ENCODE data around the gene FAM120AOS. TPM values are rescaled to one million over a fixed set of nuclear protein-coding genes. Genes with fewer than 3 reads are reported as not detected.

Gene FAM120AOS
- total and polyA plus RNA-seq, 2 experiments from 2014 or later, result 36.6 to 43.4 TPM

DNA sequence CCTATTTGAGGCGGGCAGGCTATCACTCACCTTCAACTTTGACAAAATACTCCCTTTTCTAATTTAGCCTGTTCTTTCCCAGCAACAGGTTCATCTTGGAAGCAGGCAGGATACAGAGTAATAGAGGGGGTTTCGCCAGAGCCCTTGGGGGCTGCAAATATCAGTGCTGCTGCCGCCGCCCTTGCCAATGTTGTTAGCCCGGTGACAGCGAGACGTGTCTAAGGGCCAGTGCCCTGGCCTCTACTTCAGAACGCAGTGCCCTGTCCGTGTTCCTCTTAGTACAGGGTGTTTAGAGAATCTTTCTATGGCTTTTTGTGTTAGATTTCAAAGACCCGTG, 703 bp downstream of the FAM120AOS start:
- H3K79me2 ChIP-seq (ENCODE audit: insufficient read depth), result peaks cover 77% of the 10 kb centered on the region
- DNase-seq, result peak; percentile 58
- peaks cover 23% of the 10 kb centered on the region for H3K4me1 ChIP-seq (ENCODE audit: insufficient read depth)
- H3K4me2 ChIP-seq (ENCODE audit: unreplicated experiment), result peak overlapping the region; percentile 93
- in situ Hi-C loops (cut with MboI), result no loop called here
- no peaks in the 10 kb centered on the region for H3K9me2 ChIP-seq (ENCODE audit: insufficient read depth)
- peaks cover 5% of the 10 kb centered on the region for H4K20me1 ChIP-seq (ENCODE audit: insufficient read depth)
- H3K27ac ChIP-seq, result peak overlapping the region; percentile 60
- peak overlapping the region; percentile 79 for H3K4me3 ChIP-seq
- WGBS, 2 experiments (ENCODE audit: low coverage in 1 of 2, low lambda C conversion rate in 2 of 2, missing lambda C conversion rate in 2 of 2), result 1% methylated on average over 10 of the region's 10 CpGs
- H3K9ac ChIP-seq, result peak overlapping the region; percentile 93
- peaks cover 17% of the 10 kb centered on the region for H3K36me3 ChIP-seq (ENCODE audit: low read depth)
- peaks cover 32% of the 10 kb centered on the region for H3F3A ChIP-seq (ENCODE audit: insufficient read depth)
- TF ChIP-seq EZH2phosphoT487 (IDR thresholded peaks at IDR 0.05; ENCODE audit: insufficient read depth, low read depth) (no peak), EZH2 (IDR thresholded peaks at IDR 0.05; ENCODE audit: insufficient read depth, poor library complexity, severe bottlenecking) (no peak)
- H3K9me3 ChIP-seq (ENCODE audit: low read depth), result no peaks in the 10 kb centered on the region
- H2AFZ ChIP-seq, result peak overlapping the region; percentile 64
- no peaks in the 10 kb centered on the region for H3K27me3 ChIP-seq (replicated peaks; ENCODE audit: insufficient read depth)

DNA sequence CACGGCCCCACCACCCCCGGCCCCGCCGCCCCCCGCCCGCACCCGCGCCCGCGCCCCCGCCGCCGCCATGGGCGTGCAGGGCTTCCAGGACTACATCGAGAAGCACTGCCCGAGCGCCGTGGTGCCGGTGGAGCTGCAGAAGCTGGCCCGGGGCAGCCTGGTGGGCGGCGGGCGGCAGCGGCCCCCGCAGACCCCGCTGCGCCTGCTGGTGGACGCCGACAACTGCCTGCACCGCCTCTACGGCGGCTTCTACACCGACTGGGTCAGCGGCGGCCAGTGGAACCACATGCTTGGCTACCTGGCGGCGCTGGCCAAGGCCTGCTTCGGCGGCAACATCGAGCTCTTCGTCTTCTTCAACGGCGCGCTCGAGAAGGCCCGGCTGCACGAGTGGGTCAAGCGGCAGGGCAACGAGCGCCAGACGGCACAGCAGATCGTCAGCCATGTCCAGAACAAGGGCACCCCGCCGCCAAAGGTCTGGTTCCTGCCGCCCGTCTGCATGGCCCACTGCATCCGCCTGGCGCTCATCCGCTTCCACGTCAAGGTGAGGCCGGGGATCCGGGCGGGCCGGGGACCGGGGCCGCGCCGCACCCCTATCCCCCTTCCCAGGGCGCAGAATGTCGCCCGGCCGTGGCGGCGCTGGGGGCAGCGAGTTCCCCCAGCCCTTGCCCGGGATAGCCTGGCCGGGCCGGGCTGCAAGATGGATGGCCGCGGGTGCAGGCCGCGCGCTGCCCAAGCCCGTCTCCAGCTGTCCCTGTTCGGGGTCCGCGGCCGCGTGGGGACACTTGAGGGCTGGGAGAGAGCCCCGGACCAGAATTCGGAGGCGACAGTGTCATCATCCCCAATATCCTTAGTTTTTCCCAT, 1.3 kb downstream of the FAM120AOS start:
- no peak for TF ChIP-seq EZH2phosphoT487 (IDR thresholded peaks at IDR 0.05; ENCODE audit: insufficient read depth, low read depth)
- Histone ChIP-seq H3K9ac (peak overlapping the region; percentile 93), H3K79me2 (ENCODE audit: insufficient read depth) (peaks cover 71% of the 10 kb centered on the region), H3K4me3 (peak overlapping the region; percentile 79), H3K9me3 (ENCODE audit: low read depth) (no peaks in the 10 kb centered on the region), H3K4me1 (ENCODE audit: insufficient read depth) (peaks cover 23% of the 10 kb centered on the region), H4K20me1 (ENCODE audit: insufficient read depth) (peaks cover 5% of the 10 kb centered on the region), H3K27me3 (replicated peaks; ENCODE audit: insufficient read depth) (no peaks in the 10 kb centered on the region), H2AFZ (peak overlapping the region; percentile 64), H3K36me3 (ENCODE audit: low read depth) (peaks cover 23% of the 10 kb centered on the region), H3K27ac (peak overlapping the region; percentile 60), H3K9me2 (ENCODE audit: insufficient read depth) (no peaks in the 10 kb centered on the region), H3K4me2 (ENCODE audit: unreplicated experiment) (peak overlapping the region; percentile 93), H3F3A (ENCODE audit: insufficient read depth) (peaks cover 36% of the 10 kb centered on the region)
- in situ Hi-C loops (cut with MboI), result no loop called here
- WGBS, 2 experiments (ENCODE audit: low coverage in 1 of 2, low lambda C conversion rate in 2 of 2, missing lambda C conversion rate in 2 of 2), result 1% methylated on average over 41 to 75 of the region's 92 CpGs
- peak; percentile 78 for DNase-seq

DNA sequence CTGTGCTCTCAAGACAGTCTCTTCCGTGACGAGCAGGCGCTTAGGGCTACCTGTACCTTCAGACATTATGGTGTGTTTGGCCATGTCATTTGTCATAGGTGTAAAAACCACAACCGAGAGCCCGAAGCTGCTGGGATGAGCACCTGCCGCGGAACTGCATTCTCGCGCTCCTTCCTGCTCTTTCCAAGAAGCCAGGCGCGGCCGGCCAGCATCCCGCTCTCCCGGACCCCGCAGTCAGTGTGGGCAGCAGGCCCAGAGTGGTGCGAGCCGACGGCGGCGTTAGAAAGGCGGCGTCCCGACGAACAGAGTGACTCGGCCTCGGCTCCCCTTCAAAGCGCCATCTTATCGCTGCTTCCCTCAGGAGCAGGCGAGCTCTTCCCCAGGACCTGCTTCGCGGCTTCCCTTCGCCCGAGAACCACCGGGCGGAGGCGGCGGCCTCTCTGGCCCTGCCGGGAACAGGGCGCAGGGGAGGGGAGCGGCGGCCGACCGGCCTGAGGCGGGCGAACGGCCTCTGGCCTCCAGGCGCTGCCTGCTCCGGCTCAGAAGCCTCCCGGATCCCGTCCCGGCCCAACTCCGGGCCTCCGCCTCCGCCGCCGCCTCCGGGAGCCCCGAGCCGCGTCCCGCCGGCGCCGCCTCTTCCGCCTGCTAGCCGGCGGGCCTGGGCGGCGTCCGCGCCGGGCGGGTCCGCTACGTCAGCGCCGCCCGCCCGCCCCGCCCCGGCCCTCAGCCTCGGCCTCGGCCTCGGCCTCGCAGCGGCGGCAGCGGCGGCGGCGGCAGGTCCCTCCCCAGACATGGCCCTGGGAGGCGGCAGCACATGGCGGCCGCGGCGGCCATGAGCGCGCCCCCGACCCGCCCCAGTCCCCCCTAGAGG, 2.2 kb downstream of the FAM120AOS start, which contains the start of gene FAM120A:
Gene FAM120A, plus strand, starts transcription at position 741 of the 871 bp plus-strand sequence. CDS start 231 bp downstream, outside the sequence.
- peaks cover 30% of the 10 kb centered on the region for H3K36me3 ChIP-seq (ENCODE audit: low read depth)
- H3F3A ChIP-seq (ENCODE audit: insufficient read depth), result peaks cover 36% of the 10 kb centered on the region
- no peak for TF ChIP-seq EZH2phosphoT487 (IDR thresholded peaks at IDR 0.05; ENCODE audit: insufficient read depth, low read depth)
- TF ChIP-seq EZH2 (IDR thresholded peaks at IDR 0.05; ENCODE audit: insufficient read depth, poor library complexity, severe bottlenecking), result no peak
- no peaks in the 10 kb centered on the region for H3K9me3 ChIP-seq (ENCODE audit: low read depth)
- H2AFZ ChIP-seq, result peak within 1 kb of the TSS; percentile 79
- peaks cover 5% of the 10 kb centered on the region for H4K20me1 ChIP-seq (ENCODE audit: insufficient read depth)
- H3K9ac ChIP-seq, result peak within 1 kb of the TSS; percentile 94
- H3K4me2 ChIP-seq (ENCODE audit: unreplicated experiment), result peak within 1 kb of the TSS; percentile 99
- H3K27ac ChIP-seq, result peak within 1 kb of the TSS; percentile 96
- H3K4me1 ChIP-seq (ENCODE audit: insufficient read depth), result peaks cover 23% of the 10 kb centered on the region
- no peaks in the 10 kb centered on the region for H3K27me3 ChIP-seq (replicated peaks; ENCODE audit: insufficient read depth)
- H3K79me2 ChIP-seq (ENCODE audit: insufficient read depth), result peaks cover 62% of the 10 kb centered on the region
- H3K4me3 ChIP-seq, result peak within 1 kb of the TSS; percentile 87
- WGBS, 2 experiments (ENCODE audit: low coverage in 1 of 2, low lambda C conversion rate in 2 of 2, missing lambda C conversion rate in 2 of 2), result 1% methylated on average over 41 to 74 of the region's 100 CpGs
- no peaks in the 10 kb centered on the region for H3K9me2 ChIP-seq (ENCODE audit: insufficient read depth)
- in situ Hi-C loops (cut with MboI), result no loop called here
- DNase-seq, result peak; percentile 95

DNA sequence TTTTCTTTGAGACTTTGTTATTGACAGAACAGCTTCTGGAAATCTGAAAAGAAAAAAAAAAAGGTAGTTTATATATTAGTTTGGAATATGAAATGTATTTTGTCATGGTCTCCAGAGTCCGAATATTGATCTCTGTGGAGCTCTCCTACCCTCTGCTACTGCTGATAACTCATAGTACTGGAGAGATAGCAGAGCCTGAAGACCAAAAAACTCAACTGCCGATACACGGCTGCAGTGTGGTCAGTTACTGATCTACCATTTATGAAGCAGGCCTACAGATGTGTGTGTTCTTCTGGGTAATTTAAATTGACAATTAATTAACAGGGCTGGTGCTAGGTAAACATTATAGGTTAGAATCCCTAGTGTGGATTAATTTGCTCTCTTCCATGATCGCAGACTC, 5.7 kb downstream of the FAM120AOS start:
- no peak for TF ChIP-seq EZH2 (IDR thresholded peaks at IDR 0.05; ENCODE audit: insufficient read depth, poor library complexity, severe bottlenecking)
- H3K4me3 ChIP-seq, result no peak overlapping the region
- DNase-seq, result no peak
- peaks cover 13% of the 10 kb centered on the region; the same call in 1 of the 2 replicates for H3F3A ChIP-seq (ENCODE audit: insufficient read depth)
- H3K4me1 ChIP-seq (ENCODE audit: insufficient read depth), result peaks cover 11% of the 10 kb centered on the region
- in situ Hi-C loops (cut with MboI), result no loop called here
- H3K9me3 ChIP-seq (ENCODE audit: low read depth), result no peaks in the 10 kb centered on the region
- WGBS, 2 experiments (ENCODE audit: low coverage in 1 of 2, low lambda C conversion rate in 2 of 2, missing lambda C conversion rate in 2 of 2), result 96 to 98% methylated on average over 4 of the region's 4 CpGs
- H3K9me2 ChIP-seq (ENCODE audit: insufficient read depth), result no peaks in the 10 kb centered on the region
- H3K27me3 ChIP-seq (replicated peaks; ENCODE audit: insufficient read depth), result no peaks in the 10 kb centered on the region
- no peak overlapping the region for H3K9ac ChIP-seq
- peaks cover 32% of the 10 kb centered on the region for H3K36me3 ChIP-seq (ENCODE audit: low read depth)
- H3K27ac ChIP-seq, result no peak overlapping the region
- H3K79me2 ChIP-seq (ENCODE audit: insufficient read depth), result peaks cover 28% of the 10 kb centered on the region
- H2AFZ ChIP-seq, result no peak overlapping the region
- no peak overlapping the region for H3K4me2 ChIP-seq (ENCODE audit: unreplicated experiment)
- H4K20me1 ChIP-seq (ENCODE audit: insufficient read depth), result no peaks in the 10 kb centered on the region
